Esophagus muscularis mucosa (tissue), 3 donors: ENCODE data around the gene RABL3.

Experiments used
- CTCF ChIP-seq, 3 experiments: fragments of 200-600 bp in 2 of 3; fragments of 450-650 bp in 1 of 3; sonication (generic) in 2 of 3; IDR thresholded peaks; one replicate each; pipeline ENCODE4 v1.5.1; 2017 to 2019; ENCODE audit warnings: antibody characterized with exemption in 3 of 3, mild to moderate bottlenecking in 2 of 3, moderate library complexity in 1 of 3
- POLR2A ChIP-seq: fragments of 450-650 bp; IDR thresholded peaks from one replicate; pipeline ENCODE4 v1.6.1; 2017; ENCODE audit warnings: antibody characterized with exemption, moderate library complexity, mild to moderate bottlenecking, low read depth
- POLR2AphosphoS5 ChIP-seq, 2 donors: sonication (generic); formaldehyde crosslinking; IDR thresholded peaks; one replicate each; pipeline ENCODE4 v1.6.1; 2017; ENCODE audit warnings: antibody characterized with exemption in 2 of 2

DNA sequence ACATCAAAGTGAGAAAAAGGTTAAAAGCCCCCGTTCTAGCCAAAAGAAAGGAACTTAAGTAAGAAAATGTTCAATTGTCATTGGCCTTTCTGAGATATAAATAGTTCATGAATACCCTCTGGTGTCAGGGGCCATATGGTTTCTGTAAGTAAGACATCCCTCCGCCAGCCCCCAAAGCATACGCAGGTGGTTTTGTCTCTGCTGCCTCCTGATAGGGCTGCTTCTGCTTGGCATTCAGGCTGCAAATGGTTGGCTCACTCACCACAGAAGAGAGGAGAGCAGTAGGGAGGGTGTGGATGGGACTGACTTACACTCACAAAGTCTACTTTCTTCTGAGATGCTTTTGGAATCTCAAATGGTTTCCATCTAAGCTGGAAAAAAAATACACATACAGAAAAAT is 90.0 kb downstream of the RABL3 start:
- no peak for TF ChIP-seq CTCF (IDR thresholded peaks at IDR 0.05)
- no peak for TF ChIP-seq POLR2A
- no peak for TF ChIP-seq POLR2AphosphoS5 (IDR thresholded peaks at IDR 0.05)
